H1 (cell line): ENCODE data around the gene CCDC81. TPM values are rescaled to one million over a fixed set of nuclear protein-coding genes. Genes with fewer than 3 reads are reported as not detected.

Source experiments
- polyA plus RNA-seq, 7 experiments: library from polyadenylated mRNA; depleted of rRNA in 3 of 7; stranded (reverse) in 5 of 7; unstranded in 2 of 7; fragments of >200 nt in 5 of 7; fragments of 200-250 nt in 2 of 7; gene quantifications; 1 replicate in 5 of 7; 2 replicates in 1 of 7; 4 replicates in 1 of 7; pipeline versions ENCODE4 v1.2.1 to v1.2.3, GENCODE V29; 2011 to 2013; ENCODE audit warnings: missing spikeins in 2 of 7, mixed read lengths in 2 of 7
- total RNA-seq: library from RNA; stranded (reverse); fragmentation: NEBNext Ultra II Directional; extraction: Animal tissue kit (Norgen Biotek cat#: 25700); gene quantifications from 2 replicates; pipeline ENCODE4 v1.2.1, GENCODE V29; 2021
- TF ChIP-seq, protein P1 (sequence below): fragments of 300-600 bp; sonication (generic); IDR thresholded peaks from 2 replicates; pipeline ENCODE4 v1.7.1; 2012; ENCODE audit warnings: low read length, moderate library complexity, mild to moderate bottlenecking, inconsistent platforms; ENCODE audit not compliant: insufficient replicate concordance

Gene CCDC81
- total and polyA plus RNA-seq, 2 of the 8 experiments (the other 6 are each of a cell fraction or from before 2014, with no cell fraction given): 0.30 to 0.58 TPM

DNA sequence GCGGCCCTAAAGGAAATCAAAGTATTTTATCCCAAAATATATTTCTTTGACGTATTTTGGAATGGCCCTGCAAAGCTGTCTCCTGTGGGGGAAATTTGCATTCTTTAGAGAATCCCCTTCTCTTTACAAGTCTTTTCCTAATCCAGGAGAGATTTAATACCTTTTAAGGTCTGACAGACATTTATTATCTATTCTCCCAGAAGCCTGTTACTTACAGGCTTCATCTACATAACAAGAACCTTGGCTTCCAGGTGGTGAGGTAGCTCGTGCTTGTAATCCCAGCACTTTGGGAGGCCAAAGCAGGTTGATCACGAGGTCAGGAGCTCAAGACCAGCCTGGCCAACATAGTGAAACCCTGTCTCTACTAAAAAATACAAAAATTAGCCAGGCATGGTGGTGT lies 17.3 kb upstream of the CCDC81 start (continued):
- TF ChIP-seq, protein P1, sequence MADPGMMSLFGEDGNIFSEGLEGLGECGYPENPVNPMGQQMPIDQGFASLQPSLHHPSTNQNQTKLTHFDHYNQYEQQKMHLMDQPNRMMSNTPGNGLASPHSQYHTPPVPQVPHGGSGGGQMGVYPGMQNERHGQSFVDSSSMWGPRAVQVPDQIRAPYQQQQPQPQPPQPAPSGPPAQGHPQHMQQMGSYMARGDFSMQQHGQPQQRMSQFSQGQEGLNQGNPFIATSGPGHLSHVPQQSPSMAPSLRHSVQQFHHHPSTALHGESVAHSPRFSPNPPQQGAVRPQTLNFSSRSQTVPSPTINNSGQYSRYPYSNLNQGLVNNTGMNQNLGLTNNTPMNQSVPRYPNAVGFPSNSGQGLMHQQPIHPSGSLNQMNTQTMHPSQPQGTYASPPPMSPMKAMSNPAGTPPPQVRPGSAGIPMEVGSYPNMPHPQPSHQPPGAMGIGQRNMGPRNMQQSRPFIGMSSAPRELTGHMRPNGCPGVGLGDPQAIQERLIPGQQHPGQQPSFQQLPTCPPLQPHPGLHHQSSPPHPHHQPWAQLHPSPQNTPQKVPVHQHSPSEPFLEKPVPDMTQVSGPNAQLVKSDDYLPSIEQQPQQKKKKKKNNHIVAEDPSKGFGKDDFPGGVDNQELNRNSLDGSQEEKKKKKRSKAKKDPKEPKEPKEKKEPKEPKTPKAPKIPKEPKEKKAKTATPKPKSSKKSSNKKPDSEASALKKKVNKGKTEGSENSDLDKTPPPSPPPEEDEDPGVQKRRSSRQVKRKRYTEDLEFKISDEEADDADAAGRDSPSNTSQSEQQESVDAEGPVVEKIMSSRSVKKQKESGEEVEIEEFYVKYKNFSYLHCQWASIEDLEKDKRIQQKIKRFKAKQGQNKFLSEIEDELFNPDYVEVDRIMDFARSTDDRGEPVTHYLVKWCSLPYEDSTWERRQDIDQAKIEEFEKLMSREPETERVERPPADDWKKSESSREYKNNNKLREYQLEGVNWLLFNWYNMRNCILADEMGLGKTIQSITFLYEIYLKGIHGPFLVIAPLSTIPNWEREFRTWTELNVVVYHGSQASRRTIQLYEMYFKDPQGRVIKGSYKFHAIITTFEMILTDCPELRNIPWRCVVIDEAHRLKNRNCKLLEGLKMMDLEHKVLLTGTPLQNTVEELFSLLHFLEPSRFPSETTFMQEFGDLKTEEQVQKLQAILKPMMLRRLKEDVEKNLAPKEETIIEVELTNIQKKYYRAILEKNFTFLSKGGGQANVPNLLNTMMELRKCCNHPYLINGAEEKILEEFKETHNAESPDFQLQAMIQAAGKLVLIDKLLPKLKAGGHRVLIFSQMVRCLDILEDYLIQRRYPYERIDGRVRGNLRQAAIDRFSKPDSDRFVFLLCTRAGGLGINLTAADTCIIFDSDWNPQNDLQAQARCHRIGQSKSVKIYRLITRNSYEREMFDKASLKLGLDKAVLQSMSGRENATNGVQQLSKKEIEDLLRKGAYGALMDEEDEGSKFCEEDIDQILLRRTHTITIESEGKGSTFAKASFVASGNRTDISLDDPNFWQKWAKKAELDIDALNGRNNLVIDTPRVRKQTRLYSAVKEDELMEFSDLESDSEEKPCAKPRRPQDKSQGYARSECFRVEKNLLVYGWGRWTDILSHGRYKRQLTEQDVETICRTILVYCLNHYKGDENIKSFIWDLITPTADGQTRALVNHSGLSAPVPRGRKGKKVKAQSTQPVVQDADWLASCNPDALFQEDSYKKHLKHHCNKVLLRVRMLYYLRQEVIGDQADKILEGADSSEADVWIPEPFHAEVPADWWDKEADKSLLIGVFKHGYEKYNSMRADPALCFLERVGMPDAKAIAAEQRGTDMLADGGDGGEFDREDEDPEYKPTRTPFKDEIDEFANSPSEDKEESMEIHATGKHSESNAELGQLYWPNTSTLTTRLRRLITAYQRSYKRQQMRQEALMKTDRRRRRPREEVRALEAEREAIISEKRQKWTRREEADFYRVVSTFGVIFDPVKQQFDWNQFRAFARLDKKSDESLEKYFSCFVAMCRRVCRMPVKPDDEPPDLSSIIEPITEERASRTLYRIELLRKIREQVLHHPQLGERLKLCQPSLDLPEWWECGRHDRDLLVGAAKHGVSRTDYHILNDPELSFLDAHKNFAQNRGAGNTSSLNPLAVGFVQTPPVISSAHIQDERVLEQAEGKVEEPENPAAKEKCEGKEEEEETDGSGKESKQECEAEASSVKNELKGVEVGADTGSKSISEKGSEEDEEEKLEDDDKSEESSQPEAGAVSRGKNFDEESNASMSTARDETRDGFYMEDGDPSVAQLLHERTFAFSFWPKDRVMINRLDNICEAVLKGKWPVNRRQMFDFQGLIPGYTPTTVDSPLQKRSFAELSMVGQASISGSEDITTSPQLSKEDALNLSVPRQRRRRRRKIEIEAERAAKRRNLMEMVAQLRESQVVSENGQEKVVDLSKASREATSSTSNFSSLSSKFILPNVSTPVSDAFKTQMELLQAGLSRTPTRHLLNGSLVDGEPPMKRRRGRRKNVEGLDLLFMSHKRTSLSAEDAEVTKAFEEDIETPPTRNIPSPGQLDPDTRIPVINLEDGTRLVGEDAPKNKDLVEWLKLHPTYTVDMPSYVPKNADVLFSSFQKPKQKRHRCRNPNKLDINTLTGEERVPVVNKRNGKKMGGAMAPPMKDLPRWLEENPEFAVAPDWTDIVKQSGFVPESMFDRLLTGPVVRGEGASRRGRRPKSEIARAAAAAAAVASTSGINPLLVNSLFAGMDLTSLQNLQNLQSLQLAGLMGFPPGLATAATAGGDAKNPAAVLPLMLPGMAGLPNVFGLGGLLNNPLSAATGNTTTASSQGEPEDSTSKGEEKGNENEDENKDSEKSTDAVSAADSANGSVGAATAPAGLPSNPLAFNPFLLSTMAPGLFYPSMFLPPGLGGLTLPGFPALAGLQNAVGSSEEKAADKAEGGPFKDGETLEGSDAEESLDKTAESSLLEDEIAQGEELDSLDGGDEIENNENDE: peak; percentile 82
- TF ChIP-seq, all 59 proteins: peak for 6; not testable (repeated sequence) for 53
